Adrenal gland (tissue), 12 donors: ENCODE measurements around the gene IGSF9. TPM values are rescaled to one million over a fixed set of nuclear protein-coding genes. Genes with fewer than 3 reads are reported as not detected.

ENCODE experiments used
- DNase-seq, 7 donors: peaks; one replicate each; pipeline ENCODE4 v3.0.0-alpha.2; 2019 to 2020
- H3K27ac ChIP-seq, 5 donors: fragments of 200-600 bp; sonication (generic) in 4 of 5; 1 replicate in 3 of 5; 2 replicates in 2 of 5; pipeline versions ENCODE4 v1.5.1 to v1.8.0; 2016 to 2020; ENCODE audit warnings: mild to moderate bottlenecking in 1 of 5
- H3K27me3 ChIP-seq: fragments of 200-600 bp; 2 replicates; pipeline ENCODE4 v1.8.0; 2021
- H3K36me3 ChIP-seq, 2 donors: fragments of 200-600 bp; replicated peaks in 1 of 2; 1 replicate in 1 of 2; 2 replicates in 1 of 2; pipeline versions ENCODE4 v1.5.1 to v1.8.0; 2018 to 2022
- H3K4me1 ChIP-seq, 2 donors: fragments of 200-600 bp; replicated peaks in 1 of 2; 1 replicate in 1 of 2; 2 replicates in 1 of 2; pipeline versions ENCODE4 v1.5.1 to v1.8.0; 2018 to 2021
- H3K4me3 ChIP-seq, 4 donors: fragments of 200-600 bp; sonication (generic) in 3 of 4; one replicate each; pipeline ENCODE4 v1.5.1; 2016 to 2018
- H3K9me3 ChIP-seq, 3 donors: fragments of 200-600 bp; sonication (generic) in 1 of 3; replicated peaks in 1 of 3; 1 replicate in 2 of 3; 2 replicates in 1 of 3; pipeline versions ENCODE4 v1.5.1 to v1.8.0; 2016 to 2021
- CTCF ChIP-seq, 6 experiments: fragments of 450-650 bp in 4 of 6; fragments of 200-600 bp in 2 of 6; sonication (generic) in 1 of 6; IDR thresholded peaks; 1 replicate in 5 of 6; 2 replicates in 1 of 6; pipeline versions ENCODE4 v1.5.1 to v1.8.0; 2016 to 2021; ENCODE audit warnings: antibody characterized with exemption in 6 of 6, mild to moderate bottlenecking in 2 of 6, moderate library complexity in 1 of 6
- POLR2A ChIP-seq, 2 donors: fragments of 450-650 bp; IDR thresholded peaks; one replicate each; pipeline ENCODE4 v1.6.1; 2017; ENCODE audit warnings: antibody characterized with exemption in 2 of 2, mild to moderate bottlenecking in 2 of 2, moderate library complexity in 1 of 2
- WGBS, 4 donors: extraction: QIAGEN DNeasy Blood & Tissue Kit in 2 of 4; methylation state at CpG; one replicate each; pipeline versions ENCODE4 v1.1.5 to v1.1.7; 2013 to 2017; 5-methylcytosine and 5-hydroxymethylcytosine counted together
- intact Hi-C, 2 donors: fragments of 100-400 bp; cut with DNase I; formaldehyde crosslinking; loops; one replicate each; pipeline versions ENCODE4 v1.14.1 to v1.15.0; 2022 to 2023
- polyA plus RNA-seq, 3 donors: library from polyadenylated mRNA; stranded (reverse); fragments of 200-250 nt in 2 of 3; fragments of 350-450 nt in 1 of 3; fragmentation: Illumina TruSeq in 1 of 3; extraction: RNeasy Lipid Tissue Mini Kit (QIAGEN cat#74804) in 1 of 3; gene quantifications; one replicate each; pipeline ENCODE4 v1.2.3, GENCODE V29; 2013 to 2014
- total RNA-seq, 9 donors: library from RNA; depleted of rRNA in 4 of 9; stranded (reverse); fragments of >200 nt in 4 of 9; fragments of 120-200 nt in 1 of 9; fragmentation: NEBNext Ultra II Directional in 1 of 9; extraction: Animal tissue kit (Norgen Biotek cat#: 25700) in 1 of 9; gene quantifications; one replicate each; pipeline versions ENCODE4 v1.1.0 to v1.2.4, GENCODE V29; 2013 to 2023
- donor health status: healthy with polysubstance abuse.
- donor health status: Bipolar disorder and iron deficiency.
- donor health status: DM: yes; HTN: yes; CAD: no.
- donor health status: DM: no; HTN: no; CAD: no.
- donor health status: DM: no; HTN: no; CAD: no.
- donor health status: DM: yes; HTN: yes; CAD: no.

Gene IGSF9
- total and polyA plus RNA-seq, 12 donors: 0.10 to 0.32 (median 0.19) TPM; not detected in 6

- DNase-seq: no peak
- intact Hi-C loops: no loop called here
- TF ChIP-seq CTCF (IDR thresholded peaks at IDR 0.05) (no peak), POLR2A (IDR thresholded peaks at IDR 0.05) (no peak)
- no peaks in the 10 kb centered on the region for H3K4me1 ChIP-seq
- H3K36me3 ChIP-seq: no peaks in the 10 kb centered on the region
- no peaks in the 10 kb centered on the region for H3K9me3 ChIP-seq
- H3K4me3 ChIP-seq: no peak overlapping the region
- no peak overlapping the region for H3K27ac ChIP-seq
- 63 to 79% (median 76%) methylated on average over 2 to 4 of the region's 4 CpGs for WGBS, 4 donors
- H3K27me3 ChIP-seq: peaks cover 9% of the 10 kb centered on the region
These were observed 41.8 kb upstream of the IGSF9 start for GRCh38 chr1:159987186-159987585.

- no peaks in the 10 kb centered on the region for H3K36me3 ChIP-seq
- TF ChIP-seq CTCF (IDR thresholded peaks at IDR 0.05) (no peak), POLR2A (IDR thresholded peaks at IDR 0.05) (no peak)
- no peaks in the 10 kb centered on the region for H3K9me3 ChIP-seq
- H3K4me3 ChIP-seq: no peak overlapping the region
- DNase-seq: no peak
- no peak overlapping the region for H3K27ac ChIP-seq
- WGBS, 4 donors: 93 to 100% (median 96%) methylated on average over 1 of the region's 1 CpG
- H3K4me1 ChIP-seq: no peaks in the 10 kb centered on the region
- intact Hi-C loops: no loop called here
- H3K27me3 ChIP-seq: peaks cover 6% of the 10 kb centered on the region
These were observed 41.1 kb upstream of the IGSF9 start for GRCh38 chr1:159986531-159986930.

GRCh38 chr1:159986093-159986492 is 40.7 kb upstream of the IGSF9 start:
- 58 to 77% (median 70%) methylated on average over 2 of the region's 2 CpGs for WGBS, 4 donors
- Histone ChIP-seq H3K4me3 (no peak overlapping the region), H3K9me3 (no peaks in the 10 kb centered on the region), H3K27me3 (peaks cover 6% of the 10 kb centered on the region), H3K4me1 (no peaks in the 10 kb centered on the region), H3K36me3 (no peaks in the 10 kb centered on the region), H3K27ac (no peak overlapping the region)
- no peak for DNase-seq
- intact Hi-C loops: no loop called here
- TF ChIP-seq POLR2A (IDR thresholded peaks at IDR 0.05): no peak
- no peak for TF ChIP-seq CTCF (IDR thresholded peaks at IDR 0.05)

- no peak overlapping the region for H3K27ac ChIP-seq
- 84 to 92% (median 89%) methylated on average over 6 of the region's 6 CpGs for WGBS, 4 donors
- TF ChIP-seq POLR2A (IDR thresholded peaks at IDR 0.05) (no peak), CTCF (IDR thresholded peaks at IDR 0.05) (no peak)
- intact Hi-C loops: no loop called here
- H3K4me1 ChIP-seq: no peaks in the 10 kb centered on the region
- H3K27me3 ChIP-seq: peaks cover 9% of the 10 kb centered on the region
- no peak for DNase-seq
- no peak overlapping the region for H3K4me3 ChIP-seq
- no peaks in the 10 kb centered on the region for H3K36me3 ChIP-seq
- H3K9me3 ChIP-seq: no peaks in the 10 kb centered on the region
These were observed 40.1 kb upstream of the IGSF9 start for GRCh38 chr1:159985473-159985872.
